Stomach (tissue), 9 donors: ENCODE measurements around the gene ART3. TPM values are rescaled to one million over a fixed set of nuclear protein-coding genes. Genes with fewer than 3 reads are reported as not detected.

Experiments used
- DNase-seq, 2 donors: peaks; one replicate each; pipeline versions ENCODE4 v3.0.0 to v3.0.0-alpha.2; 2013 to 2019
- H3K27ac ChIP-seq, 5 donors: fragments of 200-600 bp in 4 of 5; sonication (generic) in 4 of 5; one replicate each; pipeline ENCODE4 v1.5.1; 2013 to 2019; ENCODE audit warnings: mild to moderate bottlenecking in 1 of 5, moderate library complexity in 1 of 5
- H3K27me3 ChIP-seq, 3 donors: fragments of 200-600 bp; sonication (generic); one replicate each; pipeline ENCODE4 v1.5.1; 2017 to 2019; ENCODE audit warnings: mixed run types in 1 of 3
- H3K36me3 ChIP-seq, 4 donors: fragments of 200-600 bp; sonication (generic); 1 replicate in 3 of 4; 2 replicates in 1 of 4; pipeline ENCODE4 v1.5.1; 2016 to 2019
- H3K4me1 ChIP-seq, 4 donors: fragments of 200-600 bp; sonication (generic); one replicate each; pipeline ENCODE4 v1.5.1; 2016 to 2019
- H3K4me3 ChIP-seq, 4 donors: fragments of 200-600 bp; sonication (generic) in 3 of 4; one replicate each; pipeline ENCODE4 v1.5.1; 2016 to 2019; ENCODE audit warnings: mild to moderate bottlenecking in 1 of 4
- H3K9me3 ChIP-seq, 4 donors: fragments of 200-600 bp; sonication (generic); one replicate each; pipeline ENCODE4 v1.5.1; 2016 to 2019
- EP300 ChIP-seq: sonication (generic); formaldehyde crosslinking; IDR thresholded peaks from one replicate; pipeline ENCODE4 v1.6.1; 2017; ENCODE audit warnings: antibody characterized with exemption
- POLR2A ChIP-seq, 4 donors: fragments of 450-650 bp; IDR thresholded peaks; one replicate each; pipeline ENCODE4 v1.6.1; 2016; ENCODE audit warnings: antibody characterized with exemption in 4 of 4, control low read depth in 2 of 4, mild to moderate bottlenecking in 1 of 4, moderate library complexity in 1 of 4
- POLR2AphosphoS5 ChIP-seq, 3 donors: sonication (generic); formaldehyde crosslinking; IDR thresholded peaks; one replicate each; pipeline ENCODE4 v1.6.1; 2016; ENCODE audit warnings: antibody characterized with exemption in 3 of 3
- WGBS, 5 donors: extraction: QIAGEN DNeasy Blood & Tissue Kit in 3 of 5; methylation state at CpG; one replicate each; pipeline versions ENCODE4 v1.1.5 to v1.1.7; 2013 to 2018; 5-methylcytosine and 5-hydroxymethylcytosine counted together
- intact Hi-C: fragments of 100-400 bp; cut with DNase I; formaldehyde crosslinking; loops from one replicate; pipeline ENCODE4 v1.15.1; 2023; ENCODE audit warnings: low total_unique reads
- polyA plus RNA-seq, 3 donors: library from polyadenylated mRNA; stranded (reverse); fragments of 200-250 nt; gene quantifications; one replicate each; pipeline ENCODE4 v1.2.3, GENCODE V29; 2013
- total RNA-seq, 5 donors: library from RNA; depleted of rRNA; stranded (reverse); fragments of >200 nt; gene quantifications; one replicate each; pipeline versions ENCODE4 v1.1.0 to v1.2.3, GENCODE V29; 2014 to 2016
- TF ChIP-seq, protein P1 (sequence below), 7 experiments: fragments of 450-650 bp in 4 of 7; fragments of 200-600 bp in 3 of 7; sonication (generic) in 3 of 7; IDR thresholded peaks; one replicate each; pipeline ENCODE4 v1.5.1; 2016 to 2019; ENCODE audit warnings: antibody characterized with exemption in 7 of 7, control low read depth in 2 of 7, mild to moderate bottlenecking in 1 of 7
- donor health status: healthy with polysubstance abuse.
- donor health status: Bipolar disorder and iron deficiency.
- donor health status: healthy.

ART3 gene
- total and polyA plus RNA-seq, 8 donors: 0.45 to 26.3 (median 0.55) TPM; not detected in 3

DNA sequence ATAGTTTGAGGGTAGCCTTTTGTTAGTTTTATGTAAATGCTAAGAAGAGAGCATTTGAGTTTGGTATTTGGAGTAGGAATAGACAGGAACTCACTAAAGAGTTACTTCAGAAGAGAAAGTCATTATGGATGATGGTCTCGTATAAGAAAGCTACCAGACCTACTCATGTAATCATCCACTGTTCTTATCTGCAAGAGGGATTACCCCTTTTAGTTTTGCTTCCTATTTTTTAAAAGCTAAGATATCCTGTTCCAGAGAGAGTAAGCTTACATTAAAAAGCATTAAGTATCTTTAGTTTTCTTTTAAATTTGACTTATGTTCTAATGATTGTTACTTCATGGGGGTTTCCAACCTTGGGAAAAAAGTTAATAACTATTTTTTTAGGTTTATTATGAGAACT is 12.5 kb upstream of the ART3 start:
- WGBS, 5 donors: 42 to 66% (median 58%) methylated on average over 1 of the region's 1 CpG
- no peak overlapping the region for H3K27ac ChIP-seq
- TF ChIP-seq, protein P1, sequence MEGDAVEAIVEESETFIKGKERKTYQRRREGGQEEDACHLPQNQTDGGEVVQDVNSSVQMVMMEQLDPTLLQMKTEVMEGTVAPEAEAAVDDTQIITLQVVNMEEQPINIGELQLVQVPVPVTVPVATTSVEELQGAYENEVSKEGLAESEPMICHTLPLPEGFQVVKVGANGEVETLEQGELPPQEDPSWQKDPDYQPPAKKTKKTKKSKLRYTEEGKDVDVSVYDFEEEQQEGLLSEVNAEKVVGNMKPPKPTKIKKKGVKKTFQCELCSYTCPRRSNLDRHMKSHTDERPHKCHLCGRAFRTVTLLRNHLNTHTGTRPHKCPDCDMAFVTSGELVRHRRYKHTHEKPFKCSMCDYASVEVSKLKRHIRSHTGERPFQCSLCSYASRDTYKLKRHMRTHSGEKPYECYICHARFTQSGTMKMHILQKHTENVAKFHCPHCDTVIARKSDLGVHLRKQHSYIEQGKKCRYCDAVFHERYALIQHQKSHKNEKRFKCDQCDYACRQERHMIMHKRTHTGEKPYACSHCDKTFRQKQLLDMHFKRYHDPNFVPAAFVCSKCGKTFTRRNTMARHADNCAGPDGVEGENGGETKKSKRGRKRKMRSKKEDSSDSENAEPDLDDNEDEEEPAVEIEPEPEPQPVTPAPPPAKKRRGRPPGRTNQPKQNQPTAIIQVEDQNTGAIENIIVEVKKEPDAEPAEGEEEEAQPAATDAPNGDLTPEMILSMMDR (IDR thresholded peaks at IDR 0.05): no peak
- no peak for TF ChIP-seq EP300
- no peak for TF ChIP-seq POLR2A (IDR thresholded peaks at IDR 0.05)
- no peak for TF ChIP-seq POLR2AphosphoS5 (IDR thresholded peaks at IDR 0.05)
- DNase-seq: no peak
- no peaks in the 10 kb centered on the region for H3K36me3 ChIP-seq
- H3K9me3 ChIP-seq: no peaks in the 10 kb centered on the region
- intact Hi-C loops: no loop called here
- H3K4me3 ChIP-seq: no peak overlapping the region
- no peaks in the 10 kb centered on the region for H3K27me3 ChIP-seq
- peaks cover 0 to 16% (median 0%) of the 10 kb centered on the region in 4 donors for H3K4me1 ChIP-seq

DNA sequence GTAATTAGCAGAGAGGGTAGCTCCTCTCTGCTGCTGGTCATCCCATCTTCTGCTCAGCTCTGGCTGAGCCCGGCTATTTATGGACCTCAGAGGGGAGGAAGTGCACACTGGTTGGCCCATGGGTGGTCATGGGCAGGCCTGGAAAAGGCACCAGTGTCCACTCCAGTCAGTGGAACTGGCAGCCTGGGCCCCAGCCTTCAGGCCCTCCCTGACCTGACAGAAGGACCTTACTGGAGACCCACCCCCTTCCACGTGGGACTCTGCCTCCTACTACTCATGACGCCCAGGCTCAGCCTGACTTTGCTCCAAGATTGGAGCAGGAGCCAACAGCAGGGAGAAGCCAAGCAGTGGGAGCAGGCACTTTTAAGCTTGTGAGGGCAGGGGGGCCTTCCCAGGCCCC is 8.0 kb upstream of the ART3 start:
- TF ChIP-seq, protein P1 (IDR thresholded peaks at IDR 0.05): no peak
- TF ChIP-seq POLR2AphosphoS5 (IDR thresholded peaks at IDR 0.05): no peak
- no peak for TF ChIP-seq POLR2A (IDR thresholded peaks at IDR 0.05)
- no peak for TF ChIP-seq EP300
- H3K9me3 ChIP-seq: no peaks in the 10 kb centered on the region
- H3K27ac ChIP-seq: no peak overlapping the region
- 67 to 79% (median 72%) methylated on average over 3 of the region's 3 CpGs for WGBS, 5 donors
- DNase-seq: no peak
- H3K4me1 ChIP-seq: no peaks in the 10 kb centered on the region
- intact Hi-C loops: loop anchor here (5.0 kb wide), 1 partner anchor 74 kb away; the partner anchor contains the start of gene SDAD1
- H3K27me3 ChIP-seq: no peaks in the 10 kb centered on the region
- H3K4me3 ChIP-seq: no peak overlapping the region
- no peaks in the 10 kb centered on the region for H3K36me3 ChIP-seq

DNA sequence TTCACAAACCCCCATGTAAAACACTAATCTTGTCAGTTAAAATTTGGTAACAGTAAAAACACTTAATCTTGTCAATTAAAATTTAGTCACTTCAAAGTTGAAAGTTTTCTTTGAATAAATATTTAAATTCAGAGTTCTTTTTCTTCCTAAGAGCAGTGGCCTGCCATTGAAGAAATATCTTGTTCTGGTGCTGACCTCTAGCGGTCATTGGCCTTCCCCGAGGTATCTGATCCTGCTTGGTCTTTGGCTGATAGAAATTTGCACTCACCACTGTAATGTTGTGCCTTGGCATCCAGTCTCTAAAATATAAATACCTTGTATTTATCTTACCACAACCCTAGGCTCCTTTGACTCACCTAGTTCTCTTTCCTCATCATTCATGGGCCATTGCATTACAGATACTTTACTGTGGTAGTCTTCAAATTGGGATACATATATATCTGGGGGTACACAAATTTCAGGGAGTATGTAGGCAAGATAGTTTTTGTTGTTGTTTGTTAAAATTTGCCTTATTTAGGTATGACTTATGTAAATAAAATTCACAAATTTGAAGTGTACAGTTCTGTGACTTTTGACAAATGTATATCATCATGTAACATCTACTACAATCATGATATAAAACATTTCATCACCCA is 6.7 kb upstream of the ART3 start:
- Histone ChIP-seq H3K4me1 (no peaks in the 10 kb centered on the region), H3K4me3 (no peak overlapping the region), H3K36me3 (no peaks in the 10 kb centered on the region), H3K27me3 (no peaks in the 10 kb centered on the region), H3K27ac (no peak overlapping the region), H3K9me3 (no peaks in the 10 kb centered on the region)
- WGBS, 5 donors: 0 to 3% (median 0%) methylated on average over 2 of the region's 2 CpGs
- DNase-seq: peak; percentile 74 to 91
- TF ChIP-seq, protein P1 (IDR thresholded peaks at IDR 0.05): peak in 5 of 7 experiments; percentile 68 to 82 (median 68)
- no peak for TF ChIP-seq POLR2AphosphoS5 (IDR thresholded peaks at IDR 0.05)
- intact Hi-C loops: loop anchor here (5.0 kb wide), 1 partner anchor 75 kb away; the partner anchor contains the start of gene SDAD1

DNA sequence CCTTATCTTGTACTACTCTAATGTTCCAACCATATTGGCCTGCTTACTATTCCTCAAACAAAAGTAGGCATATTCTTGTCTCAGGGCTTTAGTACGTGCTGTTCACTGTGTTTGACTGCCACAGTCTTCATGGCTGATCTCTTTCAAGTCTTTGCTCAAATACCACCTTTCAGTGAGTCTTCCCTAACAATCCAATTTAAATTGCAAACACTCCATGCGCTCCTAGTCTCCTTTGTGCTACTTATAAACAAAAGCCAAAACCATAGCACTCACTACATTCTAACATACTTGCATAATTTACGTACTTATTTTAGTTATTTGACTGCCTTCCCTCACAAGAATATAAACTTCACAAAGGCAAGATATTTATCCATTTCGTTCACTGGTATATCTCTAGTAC is 1.7 kb upstream of the ART3 start:
- no peaks in the 10 kb centered on the region for H3K9me3 ChIP-seq
- no peaks in the 10 kb centered on the region for H3K4me1 ChIP-seq
- no peak overlapping the region for H3K27ac ChIP-seq
- DNase-seq: no peak
- intact Hi-C loops: no loop called here
- no peak overlapping the region for H3K4me3 ChIP-seq
- WGBS, 5 donors: 70 to 83% (median 82%) methylated on average over 4 of the region's 4 CpGs
- TF ChIP-seq POLR2AphosphoS5 (IDR thresholded peaks at IDR 0.05): no peak
- TF ChIP-seq, protein P1 (IDR thresholded peaks at IDR 0.05): no peak
- TF ChIP-seq EP300: no peak
- no peak for TF ChIP-seq POLR2A (IDR thresholded peaks at IDR 0.05)
- H3K27me3 ChIP-seq: no peaks in the 10 kb centered on the region
- no peaks in the 10 kb centered on the region for H3K36me3 ChIP-seq
